NCI-H1417 treated with DMSO at 0.1 percent for 48 hours (cell line): ENCODE measurements around the gene IL22.

Experiments used
- DNase-seq: peaks from one replicate; lab custom pipeline; 2025; lab: John Stamatoyannopoulos, UW

IL22 gene

GRCh38 chr12:68264158-68264855, 10.9 kb upstream of the IL22 start:
- DNase-seq, result no peak

DNA sequence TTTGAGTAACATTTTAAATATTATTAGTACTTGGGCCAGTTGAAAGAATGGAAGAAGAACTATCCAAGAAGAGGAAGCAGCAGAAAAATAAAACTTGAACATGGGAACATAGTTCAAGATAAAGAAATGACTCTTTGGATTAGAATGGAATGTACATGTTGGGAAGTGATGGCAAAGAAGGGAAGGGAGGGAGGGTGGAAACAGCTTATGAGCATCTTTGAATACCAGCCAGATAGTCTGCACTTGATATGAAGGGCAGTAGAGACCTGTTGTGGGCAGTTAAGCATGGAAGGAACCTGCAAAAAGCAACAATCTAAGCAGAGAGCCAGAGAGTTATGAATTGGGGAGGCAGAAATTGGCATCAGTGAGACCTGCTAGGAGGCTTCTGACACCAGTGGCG, 10.0 kb upstream of the IL22 start:
- no peak for DNase-seq

- DNase-seq, result no peak
These were observed 8.5 kb upstream of the IL22 start for GRCh38 chr12:68261896-68262295.

DNA sequence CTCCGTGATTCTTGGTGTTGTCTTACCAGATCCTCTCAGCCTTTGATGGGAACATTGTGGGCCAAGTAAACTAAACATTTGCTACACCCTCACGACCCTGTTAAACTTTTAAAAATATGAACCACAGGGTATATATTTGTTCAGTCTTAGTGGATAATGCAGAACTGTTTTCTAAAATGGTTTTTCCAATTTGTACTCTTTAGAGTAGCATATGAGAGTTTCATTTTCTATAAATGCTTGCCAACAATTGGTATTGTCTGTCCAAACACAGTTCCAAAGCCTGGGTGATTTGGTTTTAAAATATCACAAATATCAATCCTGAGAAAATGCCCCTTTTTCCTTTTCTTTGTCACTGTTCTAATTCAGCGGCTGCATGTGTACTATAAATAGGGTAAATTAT, 6.7 kb upstream of the IL22 start:
- no peak for DNase-seq

GRCh38 chr12:68259318-68259940, 6.0 kb upstream of the IL22 start:
- DNase-seq, result no peak

DNA sequence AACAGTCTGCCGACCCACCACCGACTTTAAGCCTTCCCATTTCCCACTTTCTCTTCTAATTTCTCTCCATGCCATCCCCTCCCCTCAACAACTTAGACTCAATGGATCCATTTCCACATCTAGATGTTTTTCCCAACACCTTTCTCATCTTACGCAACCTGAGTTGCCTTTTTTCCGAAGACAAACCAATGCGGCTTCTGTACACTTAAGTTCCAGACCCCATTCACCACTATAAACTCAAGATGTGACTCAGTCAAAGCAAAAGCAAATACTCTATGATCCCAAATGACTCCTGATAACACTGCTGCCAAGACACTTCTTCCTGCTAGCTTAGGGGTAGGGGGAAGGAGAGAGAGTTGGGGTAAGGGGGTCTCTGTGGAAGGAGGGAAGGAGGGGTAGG, 1.3 kb downstream of the IL22 start:
- DNase-seq, result no peak

- DNase-seq, result no peak
These were observed 3.0 kb downstream of the IL22 start for GRCh38 chr12:68250454-68250853.

DNA sequence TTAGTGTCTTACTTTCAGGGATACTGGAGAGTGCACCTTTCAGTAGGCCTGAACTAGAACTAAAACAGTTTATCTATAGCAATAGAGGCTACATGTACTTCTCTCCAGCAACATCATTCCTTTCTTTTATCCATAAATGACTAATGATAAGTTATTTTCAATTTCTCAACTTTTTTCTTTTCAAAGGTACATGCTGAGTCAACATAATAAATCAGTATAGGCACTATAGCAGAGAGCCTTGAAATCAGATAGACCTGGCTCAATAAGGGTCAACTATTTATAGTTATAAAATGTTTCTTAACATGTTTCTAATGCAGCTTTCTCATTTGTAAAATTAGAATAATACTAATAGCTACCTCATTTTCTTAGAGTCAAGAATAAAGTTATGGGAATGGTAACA, 5.6 kb downstream of the IL22 start:
- no peak for DNase-seq

DNA sequence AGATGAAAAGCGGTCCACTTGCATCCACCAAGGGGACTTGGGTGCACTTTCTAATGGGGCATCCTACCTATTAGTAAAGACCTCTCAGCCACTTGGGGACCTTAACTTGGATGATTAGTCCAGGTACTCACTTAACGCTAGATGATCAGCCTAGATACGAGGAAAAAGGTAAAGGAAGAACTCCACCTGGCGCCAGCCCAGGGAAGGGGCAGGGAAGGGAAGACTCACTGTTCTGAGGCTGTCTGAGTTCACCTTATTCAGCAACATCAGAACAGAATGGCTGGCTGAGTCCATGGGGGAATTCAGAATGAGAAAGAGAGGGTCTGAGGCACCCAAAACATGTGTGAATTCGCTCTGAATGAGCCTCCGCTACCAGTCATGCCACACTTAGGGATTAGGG, 7.1 kb downstream of the IL22 start:
- DNase-seq, result no peak

DNA sequence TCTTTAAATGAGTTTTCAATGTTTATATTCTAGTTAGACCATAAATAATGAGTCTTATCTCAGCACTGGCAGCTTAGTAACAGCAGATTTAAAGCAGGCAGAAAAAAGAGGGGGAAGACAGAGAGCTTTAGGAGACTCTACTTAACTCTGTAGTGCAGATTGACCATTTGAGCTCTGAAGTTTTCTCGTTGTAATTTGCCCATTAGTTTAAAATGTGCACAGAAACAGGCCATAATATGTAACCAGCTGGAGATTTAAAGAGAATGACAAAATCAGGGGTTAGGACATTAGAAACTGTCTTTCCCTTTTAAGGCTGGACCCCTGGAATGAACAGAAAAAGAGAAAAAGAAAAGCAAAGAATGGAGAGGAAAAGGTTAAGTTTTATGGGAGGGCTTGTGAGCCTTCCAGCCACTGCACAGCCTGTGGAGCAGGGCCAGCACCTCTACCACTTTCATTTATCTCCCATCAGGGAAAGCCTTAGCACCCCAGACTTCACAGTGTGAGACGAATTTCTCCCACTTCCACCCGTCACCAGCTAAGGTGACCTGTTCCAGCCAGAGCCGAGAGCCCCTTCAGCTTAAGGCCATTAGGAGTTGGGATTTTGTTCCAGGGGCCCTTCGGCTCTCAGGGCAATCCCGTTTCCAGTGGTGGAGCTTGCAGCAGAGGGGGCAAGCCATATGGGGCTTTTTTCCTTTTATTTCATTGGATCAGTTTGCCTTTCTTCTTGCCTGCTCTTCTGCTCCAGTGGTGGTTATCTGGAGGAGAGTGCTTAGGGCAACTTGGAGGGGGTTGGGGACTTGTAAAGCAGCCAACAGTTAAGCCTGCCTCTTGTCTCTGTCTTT, 8.0 kb downstream of the IL22 start:
- DNase-seq, result no peak

DNA sequence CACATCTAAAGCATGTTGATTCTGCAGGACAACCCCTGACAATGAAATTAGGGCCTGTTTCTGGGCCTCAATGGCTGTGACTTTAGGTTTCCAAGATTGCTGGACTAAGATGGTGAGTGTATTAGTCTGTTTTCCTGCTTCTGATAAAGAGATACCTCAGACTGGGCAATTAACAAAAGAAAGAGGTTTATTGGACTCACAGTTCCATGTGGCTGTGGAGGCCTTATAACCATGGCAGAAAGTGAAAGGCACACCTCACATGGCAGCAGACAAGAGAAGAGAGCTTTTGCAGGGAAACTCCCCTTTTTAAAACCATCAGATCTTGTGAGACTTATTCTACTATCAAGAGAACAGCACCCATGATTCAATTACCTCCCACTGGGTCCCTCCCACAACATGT, 10.6 kb downstream of the IL22 start:
- no peak for DNase-seq

GRCh38 chr12:68240975-68241374, 12.4 kb downstream of the IL22 start:
- DNase-seq, result no peak

DNA sequence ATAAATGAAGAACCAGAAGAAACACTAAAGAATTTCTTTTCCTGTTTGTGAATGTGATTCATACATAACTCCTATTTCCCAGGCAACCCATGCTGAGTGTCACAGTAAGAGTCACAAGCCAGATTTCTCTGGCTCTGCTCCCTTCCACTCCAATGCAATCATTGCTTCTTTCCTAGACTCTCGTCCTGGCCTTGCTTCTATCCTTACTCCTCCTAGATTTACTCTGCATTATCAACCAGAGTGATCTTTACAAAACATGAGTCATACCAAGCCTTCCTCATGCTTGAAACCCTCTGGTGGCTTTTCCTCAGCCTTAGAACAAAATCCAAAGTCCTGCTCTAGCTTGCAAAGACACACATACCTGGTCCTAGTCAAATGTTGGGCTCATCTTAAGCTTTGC, 13.3 kb downstream of the IL22 start:
- no peak for DNase-seq

DNA sequence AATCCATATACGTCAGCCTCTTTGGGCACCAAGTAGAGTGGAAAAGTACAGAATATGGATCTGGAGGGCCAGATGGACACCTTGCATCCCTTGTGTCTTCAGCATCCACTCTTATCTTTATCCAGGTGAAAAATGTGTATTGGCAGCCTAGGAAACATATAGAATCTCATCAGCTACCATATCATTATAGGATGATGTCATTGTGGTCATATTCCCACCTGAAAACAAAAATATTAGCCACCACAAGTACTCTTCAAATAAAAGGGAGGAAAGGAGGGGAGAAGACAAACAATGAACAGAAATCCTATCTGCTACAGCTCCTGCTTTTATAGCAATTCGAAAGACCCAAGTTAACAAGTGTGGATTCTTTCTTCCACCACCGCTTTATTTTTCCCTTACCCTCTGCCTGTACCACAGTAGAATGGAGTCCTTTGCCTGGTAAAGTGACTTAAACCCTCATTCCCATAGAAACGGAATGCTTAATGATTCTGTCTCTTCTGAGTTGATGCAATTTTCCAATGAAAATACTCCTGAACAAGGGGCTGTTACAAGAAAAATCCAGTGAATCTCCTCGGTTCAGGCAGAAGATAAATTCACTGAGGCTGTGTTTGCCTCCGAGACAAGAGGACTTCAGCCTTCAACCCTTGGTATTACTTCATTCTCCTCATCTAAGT, 14.0 kb downstream of the IL22 start:
- no peak for DNase-seq

GRCh38 chr12:68237619-68238018, 15.8 kb downstream of the IL22 start:
- no peak for DNase-seq

GRCh38 chr12:68237078-68237477, 16.3 kb downstream of the IL22 start:
- DNase-seq, result no peak

GRCh38 chr12:68236421-68237059, 16.9 kb downstream of the IL22 start:
- no peak for DNase-seq

GRCh38 chr12:68235576-68235975, 17.8 kb downstream of the IL22 start:
- no peak for DNase-seq

DNA sequence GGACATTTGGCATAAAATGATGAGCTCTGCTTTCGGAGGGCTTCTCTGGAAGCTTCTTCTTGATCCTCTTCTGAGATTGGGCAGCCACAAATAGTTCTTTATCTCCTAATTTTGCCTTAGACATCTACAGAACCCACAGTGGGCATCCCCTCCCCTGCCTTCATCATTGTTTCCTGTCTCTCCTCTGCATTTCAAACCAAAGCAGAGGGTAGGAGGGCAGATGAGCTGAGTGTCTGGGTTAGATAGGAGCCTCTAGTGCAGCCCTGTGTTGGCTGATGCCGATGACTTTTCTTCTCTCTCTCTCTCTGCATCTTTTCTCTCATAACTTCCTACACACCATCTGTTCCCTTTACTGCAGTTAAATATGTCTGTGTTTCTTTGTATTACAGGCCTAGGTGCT, 19.3 kb downstream of the IL22 start:
- no peak for DNase-seq

- DNase-seq, result no peak
These were observed 19.9 kb downstream of the IL22 start for GRCh38 chr12:68233498-68233897.

GRCh38 chr12:68231691-68232090, 21.7 kb downstream of the IL22 start:
- no peak for DNase-seq

DNA sequence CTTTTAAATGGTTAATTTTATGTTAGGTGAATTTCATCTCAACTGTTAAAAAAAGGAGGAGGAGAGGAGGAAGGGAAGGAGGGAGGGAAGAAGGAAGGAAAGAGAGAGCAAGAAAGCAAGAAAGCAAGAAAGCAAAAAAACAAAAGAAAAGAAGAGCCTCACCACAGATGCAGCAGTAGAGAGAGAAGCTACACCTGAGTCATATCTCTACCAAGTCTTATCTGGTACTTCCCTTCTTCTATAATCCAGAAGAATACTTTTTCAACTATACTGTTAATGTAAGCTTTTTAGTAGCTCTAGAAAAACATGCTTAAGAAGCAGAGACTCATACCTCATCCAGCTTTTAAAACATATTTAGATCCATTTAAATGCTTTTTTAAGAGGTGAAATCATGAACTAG, 22.2 kb downstream of the IL22 start:
- DNase-seq, result no peak
